ENCODE measurements around the gene OSBP2.

Gene OSBP2

GRCh38 chr22:30803679-30804078 lies 109.0 kb downstream of the OSBP2 start:
- no peak overlapping the region for H3K9ac ChIP-seq (ENCODE audit: low read depth, low read length, poor library complexity, severe bottlenecking)
- TF ChIP-seq EZH2phosphoT487 (IDR thresholded peaks at IDR 0.05; ENCODE audit: borderline replicate concordance) (no peak), CTCF (conservative IDR thresholded peaks at IDR 0.05; ENCODE audit: low read length) (no peak)
- H3K4me2 ChIP-seq (ENCODE audit: low read depth, low read length, poor library complexity, severe bottlenecking): no peak overlapping the region
- H4K20me1 ChIP-seq (ENCODE audit: insufficient read depth, low read length, poor library complexity, severe bottlenecking): no peaks in the 10 kb centered on the region
- H3K27me3 ChIP-seq (ENCODE audit: insufficient read depth, low read length, poor library complexity, severe bottlenecking): no peaks in the 10 kb centered on the region
- no peaks in the 10 kb centered on the region for H3K9me3 ChIP-seq (ENCODE audit: insufficient read depth, low read depth, low read length)
- no peaks in the 10 kb centered on the region for H3F3A ChIP-seq (ENCODE audit: low read depth)
- H3K79me2 ChIP-seq (ENCODE audit: insufficient read depth, low read length): no peaks in the 10 kb centered on the region
- no peaks in the 10 kb centered on the region for H3K4me1 ChIP-seq (ENCODE audit: insufficient read depth, low read length, poor library complexity, severe bottlenecking)
- H3K36me3 ChIP-seq (ENCODE audit: insufficient read depth, low read length): no peaks in the 10 kb centered on the region
- no peaks in the 10 kb centered on the region for H3K9me2 ChIP-seq (replicated peaks; ENCODE audit: low read depth, low read length)
- H3K4me3 ChIP-seq (ENCODE audit: low read length, poor library complexity, severe bottlenecking): no peak overlapping the region
- H2AFZ ChIP-seq (ENCODE audit: low read length): no peak overlapping the region

- TF ChIP-seq EZH2phosphoT487 (IDR thresholded peaks at IDR 0.05; ENCODE audit: borderline replicate concordance) (no peak), CTCF (conservative IDR thresholded peaks at IDR 0.05; ENCODE audit: low read length) (no peak)
Measured at GRCh38 chr22:30804626-30805025, 110.0 kb downstream of the OSBP2 start.

GRCh38 chr22:30806391-30806861 lies 111.8 kb downstream of the OSBP2 start:
- Histone ChIP-seq H3K9me3 (ENCODE audit: insufficient read depth, low read depth, low read length) (no peaks in the 10 kb centered on the region), H3K36me3 (ENCODE audit: insufficient read depth, low read length) (no peaks in the 10 kb centered on the region), H3K9ac (ENCODE audit: low read depth, low read length, poor library complexity, severe bottlenecking) (no peak overlapping the region), H3K4me2 (ENCODE audit: low read depth, low read length, poor library complexity, severe bottlenecking) (no peak overlapping the region), H2AFZ (ENCODE audit: low read length) (no peak overlapping the region), H4K20me1 (ENCODE audit: insufficient read depth, low read length, poor library complexity, severe bottlenecking) (no peaks in the 10 kb centered on the region), H3K4me3 (ENCODE audit: low read length, poor library complexity, severe bottlenecking) (no peak overlapping the region), H3F3A (ENCODE audit: low read depth) (no peaks in the 10 kb centered on the region), H3K27me3 (ENCODE audit: insufficient read depth, low read length, poor library complexity, severe bottlenecking) (no peaks in the 10 kb centered on the region), H3K79me2 (ENCODE audit: insufficient read depth, low read length) (no peaks in the 10 kb centered on the region), H3K4me1 (ENCODE audit: insufficient read depth, low read length, poor library complexity, severe bottlenecking) (no peaks in the 10 kb centered on the region), H3K9me2 (replicated peaks; ENCODE audit: low read depth, low read length) (no peaks in the 10 kb centered on the region)
- no peak for TF ChIP-seq EZH2phosphoT487 (IDR thresholded peaks at IDR 0.05; ENCODE audit: borderline replicate concordance)
- no peak for TF ChIP-seq CTCF (conservative IDR thresholded peaks at IDR 0.05; ENCODE audit: low read length)

More at GRCh38 chr22:30804626-30805025, 110.0 kb downstream of the OSBP2 start:
- H3K9ac ChIP-seq (ENCODE audit: low read depth, low read length, poor library complexity, severe bottlenecking): no peak overlapping the region
- no peak overlapping the region for H3K4me2 ChIP-seq (ENCODE audit: low read depth, low read length, poor library complexity, severe bottlenecking)
- H3K27me3 ChIP-seq (ENCODE audit: insufficient read depth, low read length, poor library complexity, severe bottlenecking): no peaks in the 10 kb centered on the region
- H3K4me3 ChIP-seq (ENCODE audit: low read length, poor library complexity, severe bottlenecking): no peak overlapping the region
- H3F3A ChIP-seq (ENCODE audit: low read depth): no peaks in the 10 kb centered on the region
- H3K36me3 ChIP-seq (ENCODE audit: insufficient read depth, low read length): no peaks in the 10 kb centered on the region
- no peaks in the 10 kb centered on the region for H3K79me2 ChIP-seq (ENCODE audit: insufficient read depth, low read length)
- no peaks in the 10 kb centered on the region for H4K20me1 ChIP-seq (ENCODE audit: insufficient read depth, low read length, poor library complexity, severe bottlenecking)
- no peak overlapping the region for H2AFZ ChIP-seq (ENCODE audit: low read length)
- H3K4me1 ChIP-seq (ENCODE audit: insufficient read depth, low read length, poor library complexity, severe bottlenecking): no peaks in the 10 kb centered on the region
- H3K9me3 ChIP-seq (ENCODE audit: insufficient read depth, low read depth, low read length): no peaks in the 10 kb centered on the region
- no peaks in the 10 kb centered on the region for H3K9me2 ChIP-seq (replicated peaks; ENCODE audit: low read depth, low read length)

Measured in Loucy (cell line).